Activated CD8-positive, alpha-beta memory T cell treated with anti-CD3 and anti-CD28 coated beads for 36 hours (primary cell): ENCODE measurements around the gene B4GALT2. TPM values are rescaled to one million over a fixed set of nuclear protein-coding genes. Genes with fewer than 3 reads are reported as not detected.

Experiments used
- CTCF ChIA-PET: fragments of 350-600 bp; sonication (Branson Sonifier 250); formaldehyde crosslinking; loops from one replicate; lab custom pipeline; 2021; ENCODE audit warnings: antibody characterized with exemption; lab: Charles Lee
- POLR2A ChIA-PET: fragments of 350-600 bp; sonication (Branson Sonifier 250); formaldehyde crosslinking; loops from one replicate; lab custom pipeline; 2021; ENCODE audit warnings: antibody characterized with exemption; lab: Charles Lee
- total RNA-seq, 2 experiments: library from RNA; stranded (reverse); gene quantifications; one replicate each; pipeline ENCODE4 v1.2.3, GENCODE V29; 2021

B4GALT2 gene
- total RNA-seq, 2 experiments from 2014 or later, result 44.7 to 45.4 TPM

DNA sequence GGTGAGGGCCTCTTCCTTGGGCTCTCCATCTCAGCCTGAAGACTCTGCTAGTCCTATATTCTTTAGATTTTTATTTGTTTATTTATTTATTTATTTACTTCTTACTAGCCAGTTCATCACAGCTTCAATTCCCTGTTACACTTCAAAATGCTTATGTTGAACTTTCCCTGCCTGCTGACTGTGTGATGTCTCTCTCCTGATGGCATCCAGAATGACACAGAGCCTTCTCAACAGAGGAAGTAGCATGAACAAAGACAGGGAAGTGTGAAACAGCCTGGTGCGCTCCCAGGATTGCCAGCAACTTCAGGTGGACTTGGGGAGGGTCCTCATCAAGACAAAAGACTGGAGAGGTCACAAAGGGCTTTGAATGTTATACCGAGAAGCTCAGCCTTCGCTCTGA is 36.6 kb upstream of the B4GALT2 start:
- ChIA-PET CTCF (interaction anchor here (8.4 kb wide), 1 partner anchor 7 kb away, joined by 72 read pairs; the partner anchor contains the start of gene ARTN), POLR2A (no interaction called here)

DNA sequence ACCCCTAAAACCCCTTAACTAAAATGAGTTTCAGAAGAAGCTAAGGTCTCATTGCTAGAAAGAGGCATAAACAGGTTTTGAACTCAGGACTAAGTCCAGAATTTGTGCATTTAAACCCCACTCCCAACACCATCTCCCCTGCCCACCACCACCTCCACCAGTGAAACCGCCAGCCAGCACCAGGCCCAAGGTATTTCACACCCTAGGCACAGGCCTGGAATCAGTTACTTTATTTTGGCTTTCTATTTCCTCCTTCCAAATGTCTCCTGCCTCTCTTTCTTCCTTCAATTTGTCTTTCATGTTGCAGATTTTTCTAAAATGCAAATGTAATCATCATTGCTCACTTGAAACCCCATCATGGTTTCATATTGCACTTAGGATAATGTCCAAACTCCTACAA is 34.1 kb upstream of the B4GALT2 start:
- ChIA-PET CTCF (interaction anchor here (1.5 to 8.4 kb wide), 2 partner anchors 10 to 181 kb away, joined by 10 to 72 read pairs; partner anchors contain the start of gene ARTN), POLR2A (interaction anchor here (1.0 kb wide), 1 partner anchor 415 kb away, joined by 6 read pairs; no protein-coding TSS in a partner anchor)

DNA sequence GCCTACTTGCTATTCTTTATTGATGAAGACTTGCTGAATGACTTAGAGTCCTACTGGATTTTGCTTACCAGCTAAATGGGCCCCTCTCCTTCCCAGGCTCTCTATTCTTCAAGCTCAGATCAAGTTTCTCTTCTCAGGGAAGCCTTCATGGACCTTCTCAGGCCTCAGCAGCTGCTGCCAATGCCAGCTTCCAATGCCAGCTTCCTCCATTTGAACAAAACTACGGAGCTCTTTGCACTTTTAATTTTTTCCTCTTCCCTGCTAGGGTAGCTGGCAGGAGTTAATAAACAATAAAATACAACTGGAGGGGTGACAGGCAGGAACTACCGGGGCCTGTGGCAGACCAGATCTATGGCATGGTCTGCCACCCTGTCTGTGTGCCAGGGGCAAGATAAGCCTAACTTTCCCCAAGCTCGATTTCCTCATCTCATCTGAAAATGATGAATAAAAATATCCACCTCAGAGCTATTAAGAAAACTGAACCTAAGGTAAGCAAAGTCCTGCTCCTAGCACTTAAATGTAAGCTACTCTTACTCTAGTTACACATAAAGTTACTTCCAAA is 33.3 kb upstream of the B4GALT2 start:
- ChIA-PET POLR2A (interaction anchor here (1.6 kb wide), 1 partner anchor 296 kb away, joined by 5 read pairs; the partner anchor contains the start of gene KDM4A), CTCF (interaction anchor here (0.8 to 8.4 kb wide), 7 partner anchors 11 to 412 kb away, joined by 3 to 72 read pairs (median 4); partner anchors contain the start of genes ARTN and DPH2)

GRCh38 chr1:43946236-43947060 is 32.6 kb upstream of the B4GALT2 start, which contains the start of gene IPO13:
Gene IPO13 (plus strand): TSS chr1:43946950. CDS start chr1:43947601, 651 bp downstream.
- POLR2A ChIA-PET, result interaction anchor here (1.6 kb wide), 1 partner anchor 296 kb away, joined by 5 read pairs; the partner anchor contains the start of gene KDM4A
- CTCF ChIA-PET, result interaction anchor here (0.8 to 8.4 kb wide), 7 partner anchors 11 to 413 kb away, joined by 3 to 72 read pairs (median 4); partner anchors contain the start of genes ARTN and DPH2

DNA sequence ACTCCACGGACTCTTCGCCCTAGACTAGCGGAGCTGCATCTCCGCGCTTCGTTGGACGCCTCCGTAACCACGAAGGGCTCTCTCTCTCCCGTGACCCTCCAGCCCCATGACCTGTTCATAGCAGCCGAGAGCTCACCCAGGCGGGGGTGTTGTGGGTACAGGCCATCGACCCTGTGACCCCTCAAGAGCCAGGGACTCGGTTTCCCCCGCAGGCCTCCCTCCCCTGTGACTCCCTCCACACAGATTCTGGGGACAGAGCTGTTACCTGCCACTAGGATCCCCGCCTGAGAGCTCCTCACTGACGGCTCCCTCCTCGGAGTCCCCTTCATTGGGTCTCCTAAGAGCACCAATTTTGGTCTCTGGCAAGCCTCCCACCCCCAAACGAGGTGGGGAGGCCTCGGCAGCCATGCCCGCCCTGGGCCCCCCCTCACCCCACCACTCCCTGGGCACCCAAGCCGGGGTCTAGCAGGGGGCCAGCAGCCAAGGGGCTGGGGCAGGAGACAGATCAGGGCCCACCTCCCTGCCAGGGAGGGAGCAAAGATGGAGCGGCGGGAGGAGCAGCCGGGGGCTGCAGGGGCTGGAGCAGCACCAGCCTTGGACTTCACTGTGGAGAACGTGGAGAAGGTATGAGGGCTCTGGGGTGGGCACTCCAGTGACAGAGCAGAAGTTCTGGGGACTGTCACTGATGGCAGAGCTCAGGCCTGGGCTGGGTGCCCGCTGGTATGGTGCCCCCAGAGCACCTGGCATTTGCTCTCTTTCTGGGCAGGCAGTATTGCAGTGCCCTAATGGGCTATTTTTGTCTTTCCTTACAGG is 31.7 kb upstream of the B4GALT2 start:
- ChIA-PET POLR2A (interaction anchor here (1.6 kb wide), 1 partner anchor 297 kb away, joined by 5 read pairs; the partner anchor contains the start of gene KDM4A), CTCF (interaction anchor here (1.2 to 8.4 kb wide), 4 partner anchors 12 to 46 kb away, joined by 3 to 72 read pairs (median 10); partner anchors contain the start of genes ARTN and DPH2)

- POLR2A ChIA-PET, result interaction anchor here (0.6 to 1.0 kb wide), 2 partner anchors 42 to 98 kb away, joined by 4 to 5 read pairs; no protein-coding TSS in a partner anchor
- CTCF ChIA-PET, result interaction anchor here (2.6 to 8.4 kb wide), 2 partner anchors 13 to 22 kb away, joined by 16 to 72 read pairs; partner anchors contain the start of genes ARTN and DPH2
These were observed 31.1 kb upstream of the B4GALT2 start for GRCh38 chr1:43947874-43948437.

DNA sequence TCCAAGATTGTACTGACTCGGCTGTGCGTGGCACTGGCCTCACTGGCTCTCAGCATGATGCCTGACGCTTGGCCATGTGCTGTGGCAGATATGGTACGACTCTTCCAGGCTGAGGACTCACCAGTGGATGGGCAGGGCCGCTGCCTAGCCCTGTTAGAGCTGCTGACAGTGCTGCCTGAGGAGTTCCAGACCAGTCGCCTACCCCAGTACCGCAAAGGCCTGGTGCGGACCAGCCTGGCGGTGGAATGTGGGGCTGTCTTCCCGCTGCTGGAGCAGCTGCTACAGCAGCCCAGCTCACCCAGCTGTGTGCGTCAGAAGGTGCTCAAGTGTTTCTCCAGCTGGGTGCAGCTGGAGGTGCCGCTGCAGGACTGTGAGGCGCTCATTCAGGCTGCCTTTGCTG is 29.3 kb upstream of the B4GALT2 start:
- CTCF ChIA-PET, result interaction anchor here (1.2 to 8.4 kb wide), 2 partner anchors 15 to 186 kb away, joined by 3 to 72 read pairs; partner anchors contain the start of gene ARTN

DNA sequence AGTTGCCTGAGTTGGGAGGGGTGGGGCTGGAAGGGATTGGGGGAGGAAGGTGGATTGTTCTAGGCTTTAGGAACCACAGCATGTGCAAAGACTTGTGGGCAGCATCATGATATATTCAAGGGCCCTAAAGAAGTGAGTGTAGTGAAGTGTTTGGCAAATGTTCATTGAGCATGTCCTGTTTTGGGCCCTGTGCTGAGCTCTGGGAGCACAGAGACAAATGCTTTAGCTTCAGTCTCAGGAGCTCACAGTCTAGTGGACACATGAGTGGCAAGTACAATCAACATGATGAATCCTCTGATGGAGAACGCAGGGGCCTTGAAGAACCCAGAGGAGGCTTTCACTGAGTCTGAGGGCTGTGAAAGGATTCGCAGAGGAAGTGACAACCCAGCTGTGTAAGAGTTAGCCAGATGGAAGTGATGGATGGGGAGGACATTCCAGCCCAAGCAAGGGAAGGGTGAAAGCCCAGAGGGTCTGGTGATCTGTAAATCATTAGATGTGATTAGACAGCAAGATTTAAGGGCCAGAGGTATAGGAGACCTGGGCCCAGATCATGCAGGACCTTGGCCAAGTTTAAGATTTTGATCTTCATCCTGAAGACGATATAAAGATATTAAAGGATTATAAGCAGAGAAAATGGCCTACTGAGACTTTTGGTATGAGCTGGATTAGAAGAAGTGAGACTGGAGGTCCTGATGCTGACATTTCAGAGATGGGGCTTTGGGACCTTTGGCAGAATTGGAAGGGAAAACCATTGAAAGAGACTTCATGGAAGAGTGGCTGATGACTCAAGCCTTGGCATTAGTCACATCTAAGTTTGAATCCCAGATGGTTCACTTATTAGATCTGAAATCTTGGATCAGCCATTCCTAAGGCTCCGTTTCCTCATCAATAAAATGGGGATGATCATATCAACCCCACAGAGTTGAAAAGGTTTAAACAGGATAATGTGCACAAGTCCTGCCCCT is 27.7 kb upstream of the B4GALT2 start:
- POLR2A ChIA-PET, result no interaction called here
- CTCF ChIA-PET, result no interaction called here

More for the DNA sequence above, 29.3 kb upstream of the B4GALT2 start:
- POLR2A ChIA-PET, result no interaction called here

DNA sequence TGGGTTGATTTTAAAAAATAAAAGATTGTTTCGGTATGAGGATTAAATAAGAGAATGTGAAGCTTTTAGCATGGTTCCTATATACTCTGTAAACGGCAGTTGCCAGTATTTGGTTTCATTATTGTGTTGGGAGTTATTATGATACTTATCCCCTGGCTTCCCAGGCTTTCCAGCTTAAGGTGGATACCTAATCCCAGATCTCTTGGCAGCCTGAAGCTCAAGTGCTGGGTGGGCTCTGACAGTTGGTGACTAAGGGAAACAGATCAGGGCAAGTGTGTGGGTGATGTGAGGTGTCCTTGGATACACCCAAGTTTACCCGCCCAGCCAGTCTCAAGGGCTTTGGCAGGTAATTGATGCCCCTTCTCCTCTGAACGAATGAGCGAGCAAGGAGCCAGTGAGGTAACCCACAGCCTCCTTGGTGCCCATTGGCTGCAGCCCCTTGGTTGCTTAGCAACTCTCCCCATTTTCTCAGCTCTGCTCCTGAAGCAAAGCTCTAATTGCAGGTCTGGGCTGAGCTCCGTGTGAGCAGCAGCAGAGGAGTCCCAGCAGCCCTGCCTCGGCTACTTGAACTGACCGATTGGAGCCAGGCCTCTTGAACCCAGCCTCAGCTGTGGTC is 26.2 kb upstream of the B4GALT2 start:
- CTCF ChIA-PET, result interaction anchor here (0.5 to 0.6 kb wide), 2 partner anchors 93 to 127 kb away, joined by 3 read pairs; no protein-coding TSS in a partner anchor
- POLR2A ChIA-PET, result interaction anchor here (0.5 kb wide), 1 partner anchor 728 kb away, joined by 4 read pairs; no protein-coding TSS in a partner anchor

DNA sequence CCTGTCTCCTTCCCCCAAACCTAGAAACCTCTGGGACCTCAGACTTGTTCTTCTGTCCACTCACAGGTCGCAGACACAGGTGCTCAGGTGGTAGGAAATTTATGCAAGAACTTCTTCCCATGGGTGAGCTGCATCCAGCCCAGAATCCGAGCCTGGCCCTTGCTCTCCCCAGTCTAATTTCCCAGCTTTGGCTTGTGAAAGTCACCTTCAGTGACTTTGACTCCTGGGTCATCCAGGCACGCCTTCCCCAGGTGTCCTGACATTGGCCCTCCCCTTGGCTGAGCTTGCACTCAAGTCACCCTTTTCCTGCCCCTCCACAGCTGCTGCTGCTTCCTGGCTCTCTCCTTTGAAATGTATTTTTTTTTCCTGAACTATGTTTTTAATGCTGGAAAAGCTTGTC is 25.6 kb upstream of the B4GALT2 start:
- POLR2A ChIA-PET, result interaction anchor here (0.5 to 0.6 kb wide), 2 partner anchors 14 to 728 kb away, joined by 3 to 4 read pairs; no protein-coding TSS in a partner anchor
- CTCF ChIA-PET, result no interaction called here

DNA sequence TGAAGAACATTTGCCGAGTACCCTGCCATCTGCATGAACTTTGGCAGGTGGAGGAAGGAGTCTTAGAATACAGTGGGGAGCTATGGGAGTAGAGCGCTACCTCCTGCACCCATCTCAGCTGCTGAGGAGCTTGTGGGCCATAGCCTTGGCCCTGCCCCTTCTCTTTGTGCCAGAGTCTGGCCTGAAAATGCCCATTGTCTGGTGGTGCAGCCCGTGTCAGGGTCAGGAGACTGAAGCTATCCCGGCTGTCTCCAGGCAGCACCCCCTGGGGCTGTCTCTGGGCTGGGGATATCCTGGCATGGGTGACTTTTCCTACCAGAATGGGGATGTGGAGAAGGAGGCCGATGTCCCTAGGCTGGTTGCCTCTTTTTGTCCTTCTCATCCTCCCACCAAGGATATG is 25.0 kb upstream of the B4GALT2 start:
- ChIA-PET POLR2A (interaction anchor here (0.6 kb wide), 1 partner anchor 13 kb away, joined by 3 read pairs; no protein-coding TSS in a partner anchor), CTCF (no interaction called here)

GRCh38 chr1:43956234-43956633 is 22.8 kb upstream of the B4GALT2 start:
- POLR2A ChIA-PET, result no interaction called here

GRCh38 chr1:43957407-43958040 is 21.5 kb upstream of the B4GALT2 start:
- ChIA-PET CTCF (no interaction called here), POLR2A (no interaction called here)

More at GRCh38 chr1:43956234-43956633, 22.8 kb upstream of the B4GALT2 start:
- CTCF ChIA-PET, result interaction anchor here (1.2 to 1.7 kb wide), 2 partner anchors 21 to 22 kb away, joined by 3 to 4 read pairs; partner anchors contain the start of gene ARTN

- CTCF ChIA-PET, result no interaction called here
- POLR2A ChIA-PET, result no interaction called here
These were observed 20.4 kb upstream of the B4GALT2 start for GRCh38 chr1:43958351-43959255.

DNA sequence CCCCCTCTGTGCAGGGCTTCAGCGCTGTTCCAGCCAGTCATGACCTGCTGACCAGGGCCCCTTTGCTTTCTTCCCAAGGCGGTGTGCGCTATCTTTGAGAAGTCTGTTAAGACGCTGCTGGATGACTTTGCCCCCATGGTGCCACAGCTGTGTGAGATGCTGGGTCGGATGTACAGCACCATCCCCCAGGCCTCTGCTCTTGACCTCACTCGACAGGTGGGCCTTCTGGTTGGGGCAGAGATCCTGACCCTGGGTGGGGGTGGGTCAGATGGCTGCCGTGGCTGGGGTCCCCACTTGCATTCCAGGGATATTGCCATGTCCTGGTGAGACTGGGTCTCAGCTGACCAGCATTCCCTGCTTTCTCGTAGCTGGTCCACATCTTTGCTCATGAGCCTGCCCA is 18.2 kb upstream of the B4GALT2 start:
- ChIA-PET POLR2A (no interaction called here), CTCF (no interaction called here)
